HepG2 (cell line): ENCODE results near the gene SULT1C4. TPM values are rescaled to one million over a fixed set of nuclear protein-coding genes. Genes with fewer than 3 reads are reported as not detected.

Source experiments
- ATF1 ChIP-seq: IDR thresholded peaks from 2 replicates; pipeline ENCODE4 v1.6.1; 2016; ENCODE audit warnings: mild to moderate bottlenecking, control low read depth
- BCL6 ChIP-seq: IDR thresholded peaks from 2 replicates; pipeline ENCODE4 v1.6.1; 2016; ENCODE audit warnings: missing genetic modification reagents, missing compliant biosample characterization
- CEBPB ChIP-seq: IDR thresholded peaks from 2 replicates; pipeline ENCODE4 v1.6.1; 2011; ENCODE audit warnings: low read depth, low read length, improper control_type of control experiment, borderline replicate concordance
- EED ChIP-seq: sonication (generic); formaldehyde crosslinking; IDR thresholded peaks from 2 replicates; pipeline ENCODE4 v1.5.0; 2020; ENCODE audit warnings: mild to moderate bottlenecking, missing genetic modification reagents
- ETV6 ChIP-seq: sonication (generic); formaldehyde crosslinking; conservative IDR thresholded peaks from 2 replicates; pipeline ENCODE4 v1.4.0; 2020; ENCODE audit warnings: missing genetic modification reagents
- FOXA3 ChIP-seq: IDR thresholded peaks from 2 replicates; pipeline ENCODE4 v1.6.1; 2016; ENCODE audit warnings: missing genetic modification reagents, missing compliant biosample characterization
- GABPA ChIP-seq, 2 experiments: IDR thresholded peaks; 2 replicates each; pipeline ENCODE4 v1.6.1; 2011 to 2016; ENCODE audit warnings: low read depth in 2 of 2, low read length in 1 of 2, missing biosample characterization in 1 of 2, missing genetic modification characterization in 1 of 2
- HNF1A ChIP-seq, 2 experiments: sonication (generic) in 1 of 2; formaldehyde crosslinking in 1 of 2; IDR thresholded peaks; 2 replicates each; pipeline versions ENCODE4 v1.4.0 to v1.6.1; 2016 to 2020; ENCODE audit warnings: borderline replicate concordance in 1 of 2, low read depth in 1 of 2, mild to moderate bottlenecking in 1 of 2, missing genetic modification reagents in 1 of 2
- KDM6A ChIP-seq: IDR thresholded peaks from 2 replicates; pipeline ENCODE4 v1.6.1; 2016; ENCODE audit warnings: low read depth
- KLF6 ChIP-seq: IDR thresholded peaks from 2 replicates; pipeline ENCODE4 v1.8.0; 2016; ENCODE audit warnings: missing biosample characterization, missing genetic modification reagents
- PAF1 ChIP-seq: IDR thresholded peaks from 2 replicates; pipeline ENCODE4 v1.6.1; 2016; ENCODE audit warnings: missing genetic modification reagents, missing compliant biosample characterization
- PAWR ChIP-seq: sonication (generic); formaldehyde crosslinking; IDR thresholded peaks from 2 replicates; pipeline ENCODE4 v1.4.0; 2020; ENCODE audit warnings: missing genetic modification reagents, mild to moderate bottlenecking, borderline replicate concordance
- RBFOX2 ChIP-seq: fragments of 200-400 bp; formaldehyde crosslinking; IDR thresholded peaks from 2 replicates; pipeline ENCODE4 v1.6.1; 2017; ENCODE audit warnings: low read depth, mild to moderate bottlenecking, low read length
- RXRA ChIP-seq: sonication (generic); formaldehyde crosslinking; IDR thresholded peaks from 2 replicates; pipeline ENCODE4 v1.5.1; 2020; ENCODE audit warnings: missing genetic modification reagents
- TCF7 ChIP-seq: sonication (generic); IDR thresholded peaks from 2 replicates; pipeline ENCODE4 v1.6.1; 2016; ENCODE audit warnings: antibody characterized with exemption, low read depth
- TEAD3 ChIP-seq: optimal IDR thresholded peaks from 2 replicates; pipeline ENCODE3; 2016; ENCODE audit warnings: borderline replicate concordance
- ZBTB25 ChIP-seq: IDR thresholded peaks from 2 replicates; pipeline ENCODE4 v1.6.1; 2018; ENCODE audit warnings: missing genetic modification reagents
- ZBTB7A ChIP-seq: sonication (generic); formaldehyde crosslinking; IDR thresholded peaks from 2 replicates; pipeline ENCODE4 v1.8.0; 2022; ENCODE audit warnings: mild to moderate bottlenecking, missing genetic modification reagents
- ZNF205 ChIP-seq: IDR thresholded peaks from 2 replicates; pipeline ENCODE4 v1.6.1; 2018; ENCODE audit warnings: missing biosample characterization, missing genetic modification reagents
- ZNF235 ChIP-seq: sonication (generic); formaldehyde crosslinking; IDR thresholded peaks from 2 replicates; pipeline ENCODE4 v1.8.1; 2023; ENCODE audit warnings: mild to moderate bottlenecking, missing genetic modification reagents, borderline replicate concordance
- ZNF282 ChIP-seq: fragments of 450-650 bp; IDR thresholded peaks from 2 replicates; pipeline ENCODE4 v1.6.1; 2018; ENCODE audit not compliant: partially characterized antibody
- ZNF292 ChIP-seq: sonication (generic); formaldehyde crosslinking; IDR thresholded peaks from 2 replicates; pipeline ENCODE4 v1.8.1; 2022; ENCODE audit warnings: mild to moderate bottlenecking, low read depth, missing genetic modification reagents, borderline replicate concordance
- ZNF350 ChIP-seq: sonication (generic); formaldehyde crosslinking; IDR thresholded peaks from 2 replicates; pipeline ENCODE4 v1.4.0; 2020; ENCODE audit warnings: mild to moderate bottlenecking, low read depth, missing genetic modification reagents, borderline replicate concordance
- ZNF570 ChIP-seq: sonication (generic); formaldehyde crosslinking; IDR thresholded peaks from 2 replicates; pipeline ENCODE4 v1.4.0; 2020; ENCODE audit warnings: mild to moderate bottlenecking, missing genetic modification reagents, borderline replicate concordance
- ZNF580 ChIP-seq: IDR thresholded peaks from 2 replicates; pipeline ENCODE4 v1.6.1; 2016; ENCODE audit warnings: low read depth, borderline replicate concordance
- ZNF7 ChIP-seq: IDR thresholded peaks from 2 replicates; pipeline ENCODE4 v1.6.1; 2016; ENCODE audit warnings: missing biosample characterization, missing genetic modification reagents
- ZNF841 ChIP-seq: sonication (generic); formaldehyde crosslinking; IDR thresholded peaks from 2 replicates; pipeline ENCODE4 v1.8.1; 2023; ENCODE audit warnings: missing genetic modification reagents, borderline replicate concordance
- polyA plus RNA-seq, 8 experiments: library from polyadenylated mRNA; depleted of rRNA in 3 of 8; stranded (reverse) in 7 of 8; unstranded in 1 of 8; fragments of >200 nt; fragmentation: Illumina TruSeq in 4 of 8; extraction: Trizol in 4 of 8; gene quantifications; 2 replicates each; pipeline versions ENCODE4 v1.2.1 to v1.2.3, GENCODE V29; 2011 to 2016; ENCODE audit warnings: low read depth in 4 of 8, missing spikeins in 1 of 8, mixed read lengths in 1 of 8; ENCODE audit not compliant: insufficient read depth in 1 of 8
- total RNA-seq, 5 experiments: library from RNA; depleted of rRNA; stranded (reverse); fragments of >200 nt; fragmentation: Illumina TruSeq; extraction: Trizol; gene quantifications; 2 replicates each; pipeline ENCODE4 v1.2.3, GENCODE V29; 2016; ENCODE audit warnings: low read depth in 1 of 5

SULT1C4 gene
- total and polyA plus RNA-seq, 2 of the 13 experiments (the other 11 are each of a cell fraction or from before 2014, with no cell fraction given) = 1.3 to 8.6 TPM

GRCh38 chr2:108385411-108386071 is 7.8 kb downstream of the SULT1C4 start (continued):
- TF ChIP-seq RBFOX2 (no peak), KLF6 (CRISPR knock-in tag) (no peak), RXRA (CRISPR knock-in tag) (peak; percentile 12; the same call in 1 of the 2 replicates), EED (CRISPR knock-in tag) (no peak), PAWR (CRISPR knock-in tag) (no peak), ETV6 (no peak), BCL6 (CRISPR knock-in tag) (peak; percentile 12; the same call in 1 of the 2 replicates), ZNF580 (no peak), HNF1A (IDR thresholded peaks at IDR 0.05; ENCODE audit: low read depth) (peak; percentile 91), HNF1A (CRISPR knock-in tag; IDR thresholded peaks at IDR 0.05; ENCODE audit: borderline replicate concordance) (peak; percentile 84; the same call in 1 of the 2 replicates), TEAD3 (peak; percentile 92), FOXA3 (peak; percentile 90), ZNF282 (no peak), ATF1 (peak; percentile 32; the same call in 1 of the 2 replicates), ZBTB7A (CRISPR knock-in tag) (no peak), TCF7 (no peak; the same call in 1 of the 2 replicates), ZBTB25 (CRISPR knock-in tag) (0 out of 2 replicates have a peak, but pooled peaks have one; percentile 37), PAF1 (CRISPR knock-in tag) (no peak), ZNF570 (CRISPR knock-in tag) (no peak), ZNF841 (CRISPR knock-in tag) (no peak), ZNF7 (CRISPR knock-in tag) (no peak), ZNF350 (CRISPR knock-in tag) (no peak), ZNF205 (no peak), CEBPB (0 out of 2 replicates have a peak, but pooled peaks have one; percentile 2), ZNF292 (CRISPR knock-in tag) (peak; percentile 35; the same call in 1 of the 2 replicates), KDM6A (CRISPR knock-in tag) (0 out of 2 replicates have a peak, but pooled peaks have one; percentile 34), GABPA (IDR thresholded peaks at IDR 0.05; ENCODE audit: low read depth, low read length) (no peak), GABPA (CRISPR knock-in tag; IDR thresholded peaks at IDR 0.05; ENCODE audit: low read depth) (peak; percentile 43), ZNF235 (CRISPR knock-in tag) (no peak)
